HG02885 (cell line): ENCODE results near the gene HOGA1.
"Not testable (repeated sequence)": the region's sequence is repeated elsewhere in the genome, so short reads cannot be mapped to it uniquely, and the experiment has no call there.

Source experiments
- ATAC-seq: cut with Tn5 transposase; IDR thresholded peaks from one replicate; pipeline ENCODE4 v1.9.1; 2021; ENCODE audit warnings: mild to moderate bottlenecking; ENCODE audit not compliant: unreplicated experiment, poor library complexity

Gene HOGA1

DNA sequence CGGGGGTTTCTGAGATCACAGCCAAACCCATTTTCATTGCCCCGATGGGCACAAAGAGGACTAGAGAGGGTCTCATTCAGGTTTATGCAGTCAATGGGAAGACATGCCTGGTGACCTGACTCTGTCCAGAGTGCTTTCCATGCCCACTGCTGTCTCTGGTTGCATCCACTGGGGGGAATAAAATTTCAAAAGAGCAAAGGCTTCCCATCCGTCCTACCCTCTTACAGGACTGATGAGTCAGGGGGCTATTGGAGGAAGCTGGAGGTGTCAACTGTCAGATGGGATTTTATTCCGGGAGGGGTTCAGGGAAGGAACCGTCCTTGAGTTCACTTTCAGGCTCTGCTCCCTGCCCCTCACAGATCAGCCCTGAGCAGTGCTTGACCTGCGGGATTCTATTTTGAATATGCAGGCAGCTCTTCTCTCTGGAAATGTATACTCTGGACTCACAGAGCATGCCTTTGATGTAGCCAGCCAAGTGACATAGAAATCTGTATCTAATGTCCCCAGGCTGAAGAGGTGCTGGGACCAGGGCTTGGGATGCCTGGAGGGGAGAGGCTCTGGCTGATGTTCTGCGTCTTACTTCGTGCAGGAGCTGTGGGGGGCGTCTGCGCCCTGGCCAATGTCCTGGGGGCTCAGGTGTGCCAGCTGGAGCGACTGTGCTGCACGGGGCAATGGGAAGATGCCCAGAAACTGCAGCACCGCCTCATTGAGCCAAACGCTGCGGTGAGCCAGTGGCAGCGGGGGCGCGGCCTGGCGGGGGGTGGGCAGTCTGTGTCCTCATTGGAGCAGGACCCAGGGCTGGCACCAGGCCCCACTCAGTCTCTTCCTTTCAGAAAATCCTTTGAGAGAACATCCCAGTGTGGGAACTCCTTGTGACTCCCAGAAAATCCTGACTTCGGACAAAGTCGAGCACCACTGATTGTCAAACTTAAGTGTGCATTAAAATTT is 17.4 kb downstream of the HOGA1 start:
- ATAC-seq = no peak

DNA sequence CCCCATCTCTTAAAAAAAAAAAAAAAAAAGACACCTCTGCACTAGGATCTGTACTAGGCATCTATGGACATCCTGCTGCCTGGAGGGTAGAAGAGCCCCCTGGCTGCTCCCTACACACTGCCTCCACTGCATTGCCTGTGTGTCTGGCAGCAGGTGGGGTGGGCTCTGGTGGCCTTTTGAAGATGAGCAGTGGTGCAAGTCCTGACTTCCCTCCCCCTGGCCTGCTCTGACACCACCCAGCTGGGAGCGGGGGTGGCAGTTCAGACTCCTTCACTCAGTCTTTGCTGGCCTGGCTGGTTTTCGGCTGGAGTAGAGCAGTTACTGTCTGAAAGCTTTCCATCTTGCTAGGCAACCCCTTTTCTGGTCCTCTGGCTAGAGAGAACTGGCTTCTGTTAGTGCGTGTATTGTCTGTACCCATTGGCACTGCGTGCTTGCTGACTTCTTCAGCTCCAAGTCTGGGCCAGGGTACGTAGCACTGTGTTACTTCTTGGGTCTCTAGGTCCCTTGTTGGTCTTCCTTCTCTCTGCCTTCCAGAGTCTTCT is 23.0 kb downstream of the HOGA1 start:
- no peak for ATAC-seq

DNA sequence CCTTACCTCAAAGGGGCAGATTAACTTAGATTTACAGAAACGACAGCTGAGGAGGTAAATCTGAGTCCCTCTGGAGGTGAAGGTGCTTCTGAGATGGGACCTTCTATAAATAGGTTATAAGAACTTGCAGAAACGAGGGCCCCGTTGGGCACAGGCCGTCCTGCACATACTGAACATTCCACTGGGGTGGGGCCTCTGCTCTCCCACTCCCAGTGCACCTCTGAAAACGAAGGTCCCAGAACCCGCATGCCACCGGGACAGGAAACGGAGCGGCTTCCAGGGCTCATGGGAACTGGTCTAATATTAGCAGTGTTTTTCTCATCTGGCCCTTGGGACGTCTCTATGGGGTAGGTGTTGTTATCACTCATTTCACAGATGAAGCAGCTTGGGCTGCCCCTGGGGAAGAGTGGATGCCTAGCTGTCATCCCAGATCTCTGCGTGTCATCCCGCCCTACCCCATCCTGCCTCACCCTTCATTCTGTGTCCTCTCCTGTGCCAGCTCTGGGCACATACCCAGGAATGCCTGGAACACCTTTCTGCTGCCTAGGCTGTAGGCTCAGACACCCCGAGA is 24.9 kb downstream of the HOGA1 start:
- ATAC-seq = no peak

DNA sequence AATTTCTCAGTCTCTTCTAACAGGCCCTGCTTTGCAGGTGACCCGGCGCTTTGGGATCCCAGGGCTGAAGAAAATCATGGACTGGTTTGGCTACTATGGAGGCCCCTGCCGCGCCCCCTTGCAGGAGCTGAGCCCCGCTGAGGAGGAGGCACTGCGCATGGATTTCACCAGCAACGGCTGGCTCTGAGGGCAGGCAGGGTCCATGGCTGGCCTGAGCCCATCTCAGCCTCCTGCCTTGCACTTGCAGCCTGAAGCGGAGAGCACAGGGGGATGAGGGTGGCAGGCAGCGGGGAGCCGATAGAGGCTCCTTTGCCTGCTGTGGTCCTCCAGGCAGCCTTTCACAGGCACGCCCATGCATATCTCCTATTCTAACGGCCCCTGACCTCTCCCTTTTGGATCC is 27.3 kb downstream of the HOGA1 start:
- ATAC-seq = no peak

DNA sequence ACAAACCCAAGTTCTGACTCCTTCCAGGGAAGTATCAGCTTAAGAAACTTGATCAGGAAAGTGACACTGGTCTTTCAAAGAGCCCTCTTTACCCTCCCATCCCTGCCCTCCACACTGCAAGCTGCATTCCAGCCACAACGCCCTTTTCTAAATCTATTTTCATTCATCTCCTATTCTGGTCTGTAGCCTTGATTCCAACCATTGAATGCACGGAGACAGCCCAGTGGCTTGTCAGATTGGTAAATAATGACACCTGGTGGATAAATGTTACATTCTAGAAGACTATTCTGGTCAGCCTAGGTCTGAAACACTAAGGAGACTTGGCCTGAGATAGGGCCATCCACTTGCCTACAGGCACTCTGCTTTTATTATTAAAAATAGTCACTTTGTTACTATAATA is 28.2 kb downstream of the HOGA1 start:
- ATAC-seq = no peak

DNA sequence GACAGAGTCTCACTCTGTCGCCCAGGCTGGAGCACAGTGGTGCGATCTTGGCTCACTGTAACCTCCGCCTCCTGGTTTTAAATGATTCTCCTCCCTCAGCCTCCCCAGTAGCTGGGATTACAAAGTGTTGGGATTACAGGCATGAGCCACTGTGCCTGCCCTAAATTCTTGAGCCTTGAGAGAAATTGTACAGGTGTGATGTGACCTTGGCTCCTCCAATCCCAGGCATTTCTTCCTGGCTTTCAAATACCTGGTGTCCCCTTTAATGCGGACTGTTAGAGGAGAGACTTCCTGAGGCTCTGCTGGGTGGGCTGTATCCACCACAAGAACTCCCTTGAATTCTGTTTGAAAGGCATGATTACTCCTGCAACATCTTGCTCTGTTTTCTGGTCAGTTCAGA is 34.1 kb downstream of the HOGA1 start:
- ATAC-seq = no peak

DNA sequence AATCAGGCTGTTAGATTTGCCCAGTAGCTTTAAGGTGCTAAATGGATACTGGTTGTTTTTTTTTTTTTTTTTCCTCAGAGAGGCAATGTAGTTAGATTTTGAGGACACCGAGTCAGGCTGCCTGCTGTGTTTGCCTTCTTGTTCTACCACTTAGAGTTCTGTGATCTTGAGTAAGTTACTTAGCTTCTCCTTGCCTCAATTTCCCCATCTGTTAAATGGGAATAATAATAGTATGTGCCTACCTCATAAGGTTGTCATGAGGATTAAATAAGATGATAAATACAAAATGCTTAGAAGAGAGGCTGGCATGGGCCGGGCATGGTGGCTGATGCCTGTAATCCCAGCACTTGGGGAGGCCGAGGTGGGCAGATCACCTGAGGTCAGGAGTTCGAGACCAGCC is 34.5 kb downstream of the HOGA1 start:
- no peak for ATAC-seq

DNA sequence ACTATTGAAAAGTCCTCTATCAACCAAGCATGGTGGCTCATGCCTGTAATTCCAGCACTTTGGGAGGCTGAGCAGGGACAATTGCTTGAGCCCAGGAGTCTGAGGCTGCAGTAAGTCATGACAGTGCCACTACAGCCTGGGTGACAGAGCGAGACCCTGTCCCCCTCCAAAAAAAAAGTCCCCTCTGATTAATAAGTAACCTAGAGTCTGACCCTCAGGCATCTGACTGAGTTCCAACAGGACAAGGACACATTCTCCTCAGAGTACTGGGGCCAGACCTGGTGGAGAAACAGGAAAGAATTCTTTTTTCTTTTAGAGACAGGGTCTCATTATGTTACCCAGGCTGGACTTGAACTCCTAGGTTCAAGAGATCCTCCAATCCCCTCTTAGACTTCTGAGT is 39.1 kb downstream of the HOGA1 start:
- no peak for ATAC-seq

DNA sequence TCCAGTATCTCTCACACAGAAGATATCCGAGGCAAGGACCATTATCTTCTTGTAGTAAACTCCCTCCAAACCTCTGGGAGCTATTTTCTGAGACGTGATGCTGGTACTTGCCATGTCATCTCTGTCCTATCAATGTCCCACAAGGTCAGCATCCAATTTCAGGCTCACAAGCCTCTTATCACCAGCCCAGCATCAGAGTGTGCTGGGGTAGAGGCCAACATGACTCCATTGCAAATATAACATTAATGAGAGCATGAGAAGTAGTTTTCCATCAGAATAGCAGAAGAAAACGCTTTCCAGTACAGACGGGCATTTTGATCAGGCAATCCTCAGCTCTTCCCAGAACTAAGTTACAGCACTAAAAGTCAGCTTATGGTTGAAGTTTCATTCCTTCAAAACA is 43.5 kb downstream of the HOGA1 start:
- no peak for ATAC-seq

DNA sequence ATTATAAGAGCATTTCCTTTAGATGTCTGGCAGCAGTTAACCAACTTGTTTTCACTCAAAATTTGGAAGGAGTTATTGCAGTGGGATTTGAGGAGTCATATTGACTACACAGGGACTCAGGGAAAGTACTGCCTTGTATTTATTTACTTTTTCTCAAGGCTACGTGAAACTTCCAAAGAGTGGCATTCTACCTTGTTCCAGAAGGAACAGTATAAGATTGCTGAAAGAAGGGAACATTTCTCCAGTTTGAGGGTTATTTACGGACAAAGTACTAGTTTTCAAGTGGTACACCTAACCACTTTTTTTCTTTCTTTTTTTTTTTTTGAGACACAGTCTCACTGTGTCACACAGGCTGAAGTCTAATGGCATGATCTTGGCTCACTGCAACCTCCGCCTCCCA is 44.0 kb downstream of the HOGA1 start:
- ATAC-seq = no peak

DNA sequence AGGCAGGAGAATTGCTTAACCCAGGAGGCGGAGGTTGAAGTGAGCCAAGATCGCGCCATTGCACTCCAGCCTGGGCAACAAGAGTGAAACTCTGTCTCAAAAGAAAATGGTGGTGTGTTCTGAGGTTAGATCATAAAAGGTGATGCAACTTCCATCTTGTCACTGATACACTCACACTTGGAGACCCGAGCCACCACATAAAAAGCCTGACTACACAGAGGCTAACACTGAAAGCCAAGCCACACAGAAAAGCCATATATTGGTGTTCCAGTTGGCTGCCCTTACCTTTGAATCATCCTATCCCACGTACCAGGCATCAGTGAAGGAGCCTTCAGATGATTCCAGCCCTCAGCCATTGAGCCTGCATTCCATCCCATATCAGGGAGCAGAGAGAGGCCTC is 45.1 kb downstream of the HOGA1 start:
- no peak for ATAC-seq

DNA sequence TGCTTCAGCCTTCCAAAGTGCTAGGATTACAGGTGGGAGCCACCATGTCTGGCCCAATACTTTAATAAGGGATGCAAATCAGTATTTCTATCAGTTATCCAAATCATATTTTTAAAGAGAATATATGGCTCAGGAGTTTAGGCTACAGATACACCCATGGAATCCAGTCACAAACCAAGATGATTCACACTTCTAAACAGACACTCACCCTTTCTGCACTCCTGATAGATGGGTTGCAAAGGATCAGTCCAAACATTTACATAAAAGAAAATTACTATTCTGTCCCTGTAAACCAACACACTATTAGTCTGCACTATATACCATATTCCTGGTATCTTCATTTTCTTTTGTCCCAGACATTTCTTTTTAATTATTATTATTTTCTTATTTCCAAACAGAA is 46.9 kb downstream of the HOGA1 start:
- no peak for ATAC-seq

DNA sequence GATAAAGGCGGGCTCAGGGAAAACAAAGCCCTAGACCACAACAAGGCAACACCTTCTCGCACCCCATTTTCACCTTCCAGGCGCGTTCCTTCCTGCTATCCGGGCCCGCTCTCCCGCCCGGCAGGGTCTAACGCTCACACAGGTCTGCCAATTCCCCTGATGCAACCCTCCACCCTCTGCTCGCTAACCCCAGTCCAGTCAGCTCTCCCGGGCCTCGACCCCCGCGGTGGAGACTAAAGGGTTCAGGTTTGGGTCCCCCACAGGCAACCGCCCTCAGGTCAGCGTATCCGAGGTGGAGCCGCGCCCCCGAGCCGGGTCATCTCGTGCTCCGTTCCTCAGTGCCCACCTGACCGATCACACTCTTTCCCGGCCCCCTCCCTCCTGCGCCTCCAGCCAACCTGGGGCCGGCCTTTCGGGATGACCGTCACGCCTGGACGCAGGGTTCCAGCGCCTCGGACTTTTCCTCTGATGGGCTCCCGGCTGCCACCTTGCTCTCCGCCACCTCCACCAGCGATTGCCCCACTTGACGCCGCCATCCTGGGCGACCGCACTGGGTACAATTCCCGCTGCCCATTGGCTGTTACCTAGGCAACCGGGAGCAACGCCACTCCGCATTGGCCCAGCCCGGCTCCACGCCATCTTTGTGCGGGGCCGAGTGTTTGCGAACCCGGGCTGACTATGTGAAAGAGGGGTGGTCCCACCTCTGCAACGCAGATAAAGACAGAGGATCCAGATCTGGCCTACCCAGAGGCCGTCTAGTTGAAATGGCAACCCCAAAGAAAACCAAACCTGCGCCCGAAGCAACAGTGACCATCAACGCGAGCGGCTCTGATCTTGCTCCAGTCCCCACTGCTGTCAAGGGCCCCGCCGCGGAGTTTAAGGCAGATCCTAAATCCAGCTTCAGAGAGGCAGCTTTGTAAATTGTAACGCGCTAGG is 49.0 kb downstream of the HOGA1 start, which contains the start of gene MORN4:
MORN4 (minus strand) TSS at position 552 of the 936 bp plus-strand sequence. CDS start 13,847 bp downstream, outside the sequence.
- ATAC-seq = peak; percentile 99

DNA sequence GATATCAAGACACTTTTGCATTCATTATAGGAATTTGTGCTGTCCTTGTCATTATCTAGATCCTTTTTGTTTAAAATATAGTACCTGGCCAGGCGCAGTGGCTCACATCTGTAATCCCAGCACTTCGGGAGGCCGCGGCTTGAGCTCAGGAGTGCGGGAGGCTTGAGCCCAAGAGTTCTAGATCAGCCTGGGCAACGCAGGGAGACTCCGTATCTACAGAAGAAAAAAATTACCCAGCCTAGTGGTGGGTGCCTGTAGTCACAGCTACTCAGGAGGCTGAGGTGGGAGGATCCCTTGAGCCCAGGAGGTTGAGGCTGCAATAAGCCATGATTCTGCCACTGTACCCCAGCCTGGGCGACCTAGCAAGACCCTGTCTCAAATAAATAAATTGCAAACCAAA is 49.7 kb downstream of the HOGA1 start:
- no peak for ATAC-seq

DNA sequence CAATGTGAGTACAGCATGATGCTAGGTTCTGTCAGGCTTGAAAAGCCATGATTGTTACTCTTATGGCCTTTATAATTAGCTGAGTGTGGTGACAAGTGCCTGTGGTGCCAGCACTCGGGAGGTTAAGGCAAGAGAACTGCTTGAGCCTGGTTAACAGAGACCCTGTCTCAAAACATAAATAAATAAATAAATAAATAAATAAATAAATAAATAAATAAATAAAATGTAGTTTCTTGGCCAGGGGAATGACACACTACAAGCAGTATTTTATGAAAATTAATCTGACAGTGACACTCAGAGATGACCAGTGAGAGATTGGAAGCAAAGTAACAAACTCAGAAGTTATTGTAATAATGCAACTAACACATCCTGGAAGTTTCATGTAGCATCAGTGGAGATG is 51.4 kb downstream of the HOGA1 start:
- no peak for ATAC-seq

DNA sequence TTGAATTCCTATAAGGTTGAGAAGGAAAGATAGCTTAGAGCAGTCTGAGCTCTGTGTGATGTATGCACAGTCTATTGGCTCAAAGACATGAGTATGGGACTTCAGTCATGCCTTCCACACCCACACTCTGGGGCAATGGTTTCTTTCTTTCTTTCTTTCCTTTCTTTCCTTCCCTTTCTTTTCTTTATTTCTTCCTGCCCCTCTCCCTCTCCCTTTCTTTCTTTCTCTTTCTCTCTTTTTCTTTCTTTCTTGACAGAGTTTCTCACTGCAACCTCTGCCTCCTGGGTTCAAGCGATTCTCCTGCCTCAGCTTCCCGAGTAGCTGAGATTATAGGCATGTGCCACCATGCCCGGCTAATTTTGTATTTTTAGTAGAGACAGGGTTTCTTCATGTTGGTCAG is 54.9 kb downstream of the HOGA1 start:
- not testable (repeated sequence) for ATAC-seq

DNA sequence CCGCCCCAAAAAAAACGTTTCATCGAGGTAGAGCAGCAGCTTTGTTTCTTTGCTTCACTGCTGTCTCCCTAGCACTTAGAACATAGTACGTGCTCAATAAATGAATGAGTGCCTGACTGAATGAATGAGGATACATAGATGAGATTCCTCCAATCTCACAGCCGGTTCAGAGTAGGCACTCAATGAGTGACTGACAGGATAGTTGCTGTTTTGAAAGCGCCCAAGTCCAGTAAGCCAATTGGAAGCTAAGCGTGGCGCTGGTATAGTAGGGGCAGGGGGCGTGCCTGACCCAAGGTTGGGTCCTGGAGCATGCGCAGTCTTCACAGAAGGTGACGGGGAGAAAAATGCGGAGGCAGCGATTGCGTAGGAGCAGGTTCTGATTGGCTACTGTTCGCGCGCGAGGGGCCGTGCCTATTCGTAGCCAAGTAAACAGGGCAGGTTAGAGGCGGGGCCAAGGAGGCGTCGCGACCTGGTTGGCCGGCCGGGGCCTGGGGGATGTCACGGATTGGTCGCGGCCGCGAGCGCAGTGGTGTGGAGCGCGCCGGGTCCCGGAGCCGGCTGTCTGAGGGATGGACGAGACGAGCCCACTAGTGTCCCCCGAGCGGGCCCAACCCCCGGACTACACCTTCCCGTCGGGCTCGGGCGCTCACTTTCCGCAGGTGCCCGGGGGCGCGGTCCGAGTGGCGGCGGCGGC is 56.1 kb downstream of the HOGA1 start, which contains the start of gene PI4K2A:
PI4K2A (plus strand) TSS at position 498 of the 694 bp plus-strand sequence; CDS start at position 570, 72 bp downstream.
- peak; percentile 98 for ATAC-seq

DNA sequence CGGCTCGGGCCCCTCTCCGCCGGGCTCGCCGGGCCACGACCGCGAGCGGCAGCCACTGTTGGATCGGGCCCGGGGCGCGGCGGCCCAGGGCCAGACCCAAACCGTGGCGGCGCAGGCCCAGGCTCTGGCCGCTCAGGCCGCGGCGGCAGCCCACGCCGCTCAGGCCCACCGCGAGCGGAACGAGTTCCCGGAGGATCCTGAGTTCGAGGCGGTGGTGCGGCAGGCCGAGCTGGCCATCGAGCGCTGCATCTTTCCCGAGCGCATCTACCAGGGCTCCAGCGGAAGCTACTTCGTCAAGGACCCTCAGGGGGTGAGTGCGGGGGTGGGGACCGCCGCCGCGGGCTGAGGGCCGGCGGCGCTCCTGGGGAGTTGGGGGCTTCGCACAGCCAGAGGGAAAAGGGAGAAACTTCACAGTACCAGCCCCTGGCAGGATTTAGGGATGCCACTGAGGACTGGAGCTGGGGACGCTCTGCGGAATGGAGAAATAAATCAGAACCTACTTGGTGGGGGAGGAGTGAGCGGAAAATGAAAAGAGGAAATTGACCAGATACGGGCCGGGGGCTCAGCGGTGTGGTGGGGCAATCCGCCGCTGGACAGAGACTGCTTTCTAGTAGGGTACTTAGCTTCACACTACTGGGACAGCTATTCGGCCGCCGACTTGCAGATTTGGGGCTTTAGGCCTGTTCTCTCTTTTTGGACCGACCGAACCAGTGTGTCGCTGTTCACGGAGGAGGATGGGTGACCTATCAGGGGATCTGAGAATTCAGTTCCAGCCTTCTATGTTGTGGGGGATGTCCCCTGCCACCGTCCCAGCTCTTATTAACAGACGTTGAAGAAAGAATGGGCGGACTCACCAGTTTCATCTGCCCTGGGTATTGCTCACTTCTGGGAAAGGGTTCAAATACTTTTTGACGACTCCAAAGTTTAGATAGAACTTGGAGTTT is 57.0 kb downstream of the HOGA1 start:
- ATAC-seq = peak; percentile 14
